HG03066 (cell line): ENCODE measurements around the gene TYMS.

Source experiments
- ATAC-seq: cut with Tn5 transposase; IDR thresholded peaks from one replicate; pipeline ENCODE4 v1.9.1; 2021; ENCODE audit warnings: low read depth; ENCODE audit not compliant: unreplicated experiment

The TYMS gene

GRCh38 chr18:644395-645004, 13.0 kb upstream of the TYMS start:
- peak; percentile 57 for ATAC-seq

- ATAC-seq, result no peak
Measured at GRCh38 chr18:647304-647703, 10.1 kb upstream of the TYMS start.

GRCh38 chr18:649341-649740, 8.1 kb upstream of the TYMS start:
- no peak for ATAC-seq

GRCh38 chr18:650428-650858, 7.0 kb upstream of the TYMS start:
- peak; percentile 92 for ATAC-seq

- ATAC-seq, result no peak
Measured at GRCh38 chr18:652131-652530, 5.3 kb upstream of the TYMS start.

- no peak for ATAC-seq
Measured at GRCh38 chr18:653512-653911, 3.9 kb upstream of the TYMS start.

- no peak for ATAC-seq
Measured at GRCh38 chr18:654601-655000, 2.9 kb upstream of the TYMS start.

GRCh38 chr18:655445-655844, 2.0 kb upstream of the TYMS start:
- ATAC-seq, result no peak

- ATAC-seq, result peak; percentile 59
Measured at GRCh38 chr18:658001-658946, 821 bp downstream of the TYMS start.

- ATAC-seq, result no peak
Measured at GRCh38 chr18:658947-659533, 1.6 kb downstream of the TYMS start.

GRCh38 chr18:659597-659996, 2.1 kb downstream of the TYMS start:
- ATAC-seq, result no peak

GRCh38 chr18:662197-662596, 4.7 kb downstream of the TYMS start:
- ATAC-seq, result no peak

- ATAC-seq, result no peak
Measured at GRCh38 chr18:666177-666576, 8.7 kb downstream of the TYMS start.

GRCh38 chr18:666628-667027, 9.2 kb downstream of the TYMS start:
- ATAC-seq, result no peak

- ATAC-seq, result no peak
Measured at GRCh38 chr18:668260-668659, 10.8 kb downstream of the TYMS start.

- ATAC-seq, result no peak
Measured at GRCh38 chr18:669077-669476, 11.6 kb downstream of the TYMS start.

GRCh38 chr18:670522-670921, 13.1 kb downstream of the TYMS start:
- no peak for ATAC-seq

- no peak for ATAC-seq
Measured at GRCh38 chr18:671405-671804, 14.0 kb downstream of the TYMS start.

GRCh38 chr18:673317-673716, 15.9 kb downstream of the TYMS start:
- ATAC-seq, result no peak

- ATAC-seq, result no peak
Measured at GRCh38 chr18:673769-674168, 16.3 kb downstream of the TYMS start.

GRCh38 chr18:675307-675706, 17.9 kb downstream of the TYMS start:
- no peak for ATAC-seq

GRCh38 chr18:676069-676468, 18.6 kb downstream of the TYMS start:
- ATAC-seq, result no peak
